ENCODE results near the gene MVD.

Gene MVD

DNA sequence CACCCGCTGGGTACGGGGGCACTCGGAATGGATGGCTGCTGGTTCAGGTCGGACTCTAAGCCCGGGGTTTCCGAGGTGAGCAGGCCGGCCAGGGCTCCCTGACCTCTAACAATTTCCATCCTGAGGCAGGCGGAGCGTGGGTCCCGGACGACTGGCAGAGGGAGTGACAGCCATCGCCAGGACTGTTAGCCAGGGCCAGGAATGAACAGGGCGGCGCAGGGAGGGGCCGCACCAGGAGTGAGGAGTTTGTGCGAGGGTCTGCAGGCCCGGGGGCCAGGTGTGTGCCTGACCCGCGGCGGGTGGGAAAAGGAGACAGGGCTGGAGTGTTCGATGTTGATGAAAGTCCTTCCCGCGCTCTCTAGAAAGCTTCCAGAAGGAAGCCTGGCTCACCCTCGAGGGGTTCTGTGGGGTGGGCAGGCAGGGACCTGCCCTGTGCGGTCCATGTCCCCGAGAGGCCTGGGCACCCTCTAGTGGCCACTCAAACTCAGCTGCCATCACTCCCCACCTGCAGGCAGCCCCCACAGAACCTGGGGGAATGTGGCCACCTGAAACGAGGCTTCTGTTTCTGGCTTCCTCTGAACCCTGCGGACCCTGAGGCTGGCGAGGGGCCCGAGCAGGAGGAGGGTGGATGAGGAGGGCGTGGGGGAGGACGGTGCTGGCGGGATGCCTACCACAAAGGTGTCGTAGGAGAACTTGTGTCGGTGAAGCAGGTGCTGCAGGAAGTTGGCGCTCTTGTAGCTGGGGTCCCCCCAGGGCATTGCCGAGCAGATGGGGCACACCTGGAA, 35.1 kb upstream of the MVD start:
- Histone ChIP-seq H3K9ac (ENCODE audit: low read length) (no peak overlapping the region), H4K20me1 (ENCODE audit: low read depth, low read length) (no peaks in the 10 kb centered on the region), H3K27me3 (ENCODE audit: low read length) (no peaks in the 10 kb centered on the region), H3K36me3 (ENCODE audit: low read length) (no peaks in the 10 kb centered on the region), H3K9me3 (ENCODE audit: insufficient read depth, low read length) (no peaks in the 10 kb centered on the region), H3K4me2 (ENCODE audit: low read depth, low read length, poor library complexity, severe bottlenecking) (no peak overlapping the region), H3K79me2 (ENCODE audit: insufficient read depth, low read length) (no peaks in the 10 kb centered on the region), H3K9me2 (replicated peaks; ENCODE audit: insufficient read depth, low read length) (no peaks in the 10 kb centered on the region), H2AFZ (ENCODE audit: low read depth, low read length, severe bottlenecking) (no peak overlapping the region), H3F3A (ENCODE audit: insufficient read depth) (no peaks in the 10 kb centered on the region), H3K27ac (ENCODE audit: low read depth, low read length) (no peak overlapping the region), H3K4me3 (ENCODE audit: insufficient read depth, low read length, poor library complexity, severe bottlenecking) (no peak overlapping the region)
- TF ChIP-seq CTCF (IDR thresholded peaks at IDR 0.05; ENCODE audit: insufficient read depth, low read length, poor library complexity, severe bottlenecking) (no peak), EZH2phosphoT487 (conservative IDR thresholded peaks at IDR 0.05; ENCODE audit: low read length) (no peak)

DNA sequence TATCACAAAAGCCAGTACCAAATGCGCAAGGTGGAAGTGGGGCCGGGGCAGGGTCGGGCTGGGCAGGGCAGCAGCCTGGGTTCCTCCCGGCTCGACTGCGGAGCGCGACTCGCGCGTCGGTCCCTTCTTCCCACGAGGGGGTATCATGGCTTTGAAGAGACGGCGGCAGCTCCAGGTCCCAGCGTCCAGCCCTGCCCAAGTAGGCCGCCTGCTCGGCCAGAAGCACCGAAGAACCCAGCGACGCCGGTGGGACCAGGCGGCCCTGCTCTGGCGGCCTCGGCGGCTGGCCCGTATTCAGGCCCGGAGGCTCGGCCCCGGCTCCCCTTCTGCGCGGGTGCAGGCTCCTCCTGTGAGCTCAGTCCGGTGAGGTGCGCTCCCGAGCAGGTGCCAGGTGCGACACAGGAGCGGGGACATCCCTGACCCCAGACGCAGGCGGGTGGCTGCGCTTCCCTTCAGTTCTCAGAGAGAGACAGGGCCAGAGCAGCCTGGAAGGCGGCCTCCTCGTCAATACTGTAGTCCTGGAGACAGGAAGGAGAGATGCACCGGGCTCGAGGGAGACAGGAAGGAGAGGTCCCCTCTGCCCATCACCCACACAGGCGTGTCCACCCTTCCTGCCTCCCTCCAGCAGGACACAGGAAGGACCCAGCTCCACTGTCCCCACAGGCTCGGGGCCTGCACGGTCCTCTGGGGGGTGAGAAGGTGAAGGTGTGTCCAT, 34.4 kb upstream of the MVD start:
- no peak overlapping the region for H3K4me3 ChIP-seq (ENCODE audit: insufficient read depth, low read length, poor library complexity, severe bottlenecking)
- no peaks in the 10 kb centered on the region for H3K79me2 ChIP-seq (ENCODE audit: insufficient read depth, low read length)
- H3K27me3 ChIP-seq (ENCODE audit: low read length): no peaks in the 10 kb centered on the region
- TF ChIP-seq CTCF (IDR thresholded peaks at IDR 0.05; ENCODE audit: insufficient read depth, low read length, poor library complexity, severe bottlenecking) (no peak), EZH2phosphoT487 (conservative IDR thresholded peaks at IDR 0.05; ENCODE audit: low read length) (no peak)
- H4K20me1 ChIP-seq (ENCODE audit: low read depth, low read length): no peaks in the 10 kb centered on the region
- no peak overlapping the region for H3K9ac ChIP-seq (ENCODE audit: low read length)
- no peak overlapping the region for H3K27ac ChIP-seq (ENCODE audit: low read depth, low read length)
- no peaks in the 10 kb centered on the region for H3K9me3 ChIP-seq (ENCODE audit: insufficient read depth, low read length)
- no peak overlapping the region for H2AFZ ChIP-seq (ENCODE audit: low read depth, low read length, severe bottlenecking)
- H3K9me2 ChIP-seq (replicated peaks; ENCODE audit: insufficient read depth, low read length): no peaks in the 10 kb centered on the region
- no peaks in the 10 kb centered on the region for H3F3A ChIP-seq (ENCODE audit: insufficient read depth)
- H3K4me2 ChIP-seq (ENCODE audit: low read depth, low read length, poor library complexity, severe bottlenecking): no peak overlapping the region
- no peaks in the 10 kb centered on the region for H3K36me3 ChIP-seq (ENCODE audit: low read length)

DNA sequence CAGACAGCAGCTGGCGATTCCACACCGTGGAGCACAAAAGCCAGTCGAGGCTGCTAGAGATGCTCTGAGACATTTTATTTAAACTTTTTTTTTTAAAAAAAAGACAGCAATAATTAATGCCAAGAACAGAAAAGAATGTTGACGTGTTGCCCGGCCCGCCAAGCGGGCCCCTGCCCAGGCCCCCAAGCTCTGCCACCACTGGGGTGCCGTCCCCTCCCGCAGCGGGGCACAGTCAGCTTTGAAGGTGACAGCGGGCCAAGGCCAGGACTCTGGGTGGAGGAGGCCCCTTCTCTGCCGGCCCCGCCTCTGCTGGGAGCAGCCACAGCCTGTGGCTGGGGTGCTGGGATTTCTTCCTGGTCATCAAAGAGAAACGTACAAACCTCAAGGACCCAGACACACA, 33.5 kb upstream of the MVD start:
- H3K9me3 ChIP-seq (ENCODE audit: insufficient read depth, low read length): no peaks in the 10 kb centered on the region
- no peak overlapping the region for H3K27ac ChIP-seq (ENCODE audit: low read depth, low read length)
- TF ChIP-seq EZH2phosphoT487 (conservative IDR thresholded peaks at IDR 0.05; ENCODE audit: low read length): no peak
- no peak for TF ChIP-seq CTCF (IDR thresholded peaks at IDR 0.05; ENCODE audit: insufficient read depth, low read length, poor library complexity, severe bottlenecking)
- H2AFZ ChIP-seq (ENCODE audit: low read depth, low read length, severe bottlenecking): no peak overlapping the region
- H3K4me3 ChIP-seq (ENCODE audit: insufficient read depth, low read length, poor library complexity, severe bottlenecking): no peak overlapping the region
- no peaks in the 10 kb centered on the region for H3K27me3 ChIP-seq (ENCODE audit: low read length)
- H4K20me1 ChIP-seq (ENCODE audit: low read depth, low read length): no peaks in the 10 kb centered on the region
- no peaks in the 10 kb centered on the region for H3K9me2 ChIP-seq (replicated peaks; ENCODE audit: insufficient read depth, low read length)
- no peaks in the 10 kb centered on the region for H3F3A ChIP-seq (ENCODE audit: insufficient read depth)
- no peaks in the 10 kb centered on the region for H3K79me2 ChIP-seq (ENCODE audit: insufficient read depth, low read length)
- no peaks in the 10 kb centered on the region for H3K36me3 ChIP-seq (ENCODE audit: low read length)
- no peak overlapping the region for H3K4me2 ChIP-seq (ENCODE audit: low read depth, low read length, poor library complexity, severe bottlenecking)
- H3K9ac ChIP-seq (ENCODE audit: low read length): no peak overlapping the region

All from SU-DHL-6 (cell line).